Spinal cord (tissue), 10 donors: ENCODE results near the gene FOXP1. TPM values are rescaled to one million over a fixed set of nuclear protein-coding genes. Genes with fewer than 3 reads are reported as not detected.
A peak's percentile ranks its signal among the peaks of the same experiment; 100 is the strongest.

ENCODE experiments used
- DNase-seq, 6 donors: peaks; one replicate each; pipeline versions ENCODE4 v3.0.0 to v3.0.0-alpha.2; 2013 to 2015; ENCODE audit warnings: low spot score in 6 of 6, low read depth in 4 of 6
- H3K27ac ChIP-seq: one replicate; pipeline ENCODE4 v1.5.1; 2013; ENCODE audit warnings: low read depth, low read length, control low read depth
- H3K27me3 ChIP-seq: one replicate; pipeline ENCODE4 v1.6.1; 2013; ENCODE audit warnings: low read length; ENCODE audit not compliant: control insufficient read depth, insufficient read depth
- H3K36me3 ChIP-seq: one replicate; pipeline ENCODE4 v1.6.1; 2013; ENCODE audit warnings: low read length; ENCODE audit not compliant: control insufficient read depth, insufficient read depth
- H3K4me1 ChIP-seq: one replicate; pipeline ENCODE4 v1.6.1; 2013; ENCODE audit warnings: low read length; ENCODE audit not compliant: control insufficient read depth, insufficient read depth
- H3K4me3 ChIP-seq: one replicate; pipeline ENCODE4 v1.5.1; 2013; ENCODE audit warnings: low read depth, low read length, control low read depth
- H3K9me3 ChIP-seq: one replicate; pipeline ENCODE4 v1.6.1; 2013; ENCODE audit warnings: low read length; ENCODE audit not compliant: control insufficient read depth, insufficient read depth
- WGBS: methylation state at CpG from one replicate; pipeline ENCODE4 v1.1.5; 2013; ENCODE audit warnings: missing lambda C conversion rate; ENCODE audit not compliant: insufficient coverage; 5-methylcytosine and 5-hydroxymethylcytosine counted together
- polyA plus RNA-seq, 2 donors: library from polyadenylated mRNA; unstranded; fragments of 120-200 nt; gene quantifications; one replicate each; pipeline ENCODE4 v1.2.1, GENCODE V29; 2013; ENCODE audit not compliant: insufficient read length in 2 of 2
- total RNA-seq, 2 donors: library from RNA; depleted of rRNA in 1 of 2; stranded (reverse); fragments of 120-200 nt in 1 of 2; fragments of >200 nt in 1 of 2; gene quantifications; one replicate each; pipeline versions ENCODE4 v1.2.3 to v1.2.4, GENCODE V29; 2013 to 2014
- donor health status: healthy.

The FOXP1 gene
- total and polyA plus RNA-seq, 4 donors: 27.4 to 118 (median 66.1) TPM

DNA sequence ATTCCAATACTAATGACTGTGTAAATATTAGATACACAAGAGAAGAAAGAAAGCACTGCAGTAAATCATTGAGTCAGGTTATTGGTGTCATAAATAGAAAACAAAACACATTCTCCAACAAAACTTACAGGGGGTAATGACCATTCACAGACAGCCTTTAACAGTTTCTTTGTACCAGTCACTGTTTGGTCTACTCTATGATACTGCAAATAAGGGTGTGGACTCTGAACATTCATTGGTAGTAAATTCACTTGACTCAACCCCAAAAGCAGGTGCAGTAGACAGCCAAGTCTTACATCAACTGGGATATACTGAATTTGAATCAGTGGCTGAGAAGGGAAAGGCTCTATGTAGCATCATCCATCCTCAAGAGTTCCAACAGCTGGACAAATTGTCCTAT lies 463.5 kb downstream of the FOXP1 start:
- H3K27ac ChIP-seq: no peak overlapping the region
- DNase-seq: no peak
- no peaks in the 10 kb centered on the region for H3K4me1 ChIP-seq
- no peaks in the 10 kb centered on the region for H3K27me3 ChIP-seq
- no peaks in the 10 kb centered on the region for H3K36me3 ChIP-seq
- H3K9me3 ChIP-seq: no peaks in the 10 kb centered on the region
- H3K4me3 ChIP-seq: no peak overlapping the region

DNA sequence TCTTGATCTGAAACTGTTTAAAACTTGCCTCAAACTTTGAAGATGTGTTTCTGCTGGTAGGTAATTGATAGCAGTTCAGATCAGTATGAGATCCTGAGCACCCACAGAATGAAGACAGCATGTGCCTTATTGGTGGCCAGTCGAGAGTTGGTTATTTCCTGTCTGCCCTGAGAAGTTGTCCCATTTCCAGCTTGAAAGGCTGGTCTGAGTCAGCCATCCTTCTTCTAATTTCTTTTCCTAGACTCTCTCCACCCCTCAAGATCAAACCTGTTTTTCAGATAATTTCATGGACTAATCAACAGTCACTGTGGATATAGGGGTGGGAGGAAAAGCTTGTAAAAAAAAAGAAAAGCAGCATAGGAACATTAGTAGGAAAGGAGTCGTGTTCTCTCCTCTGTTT lies 464.4 kb downstream of the FOXP1 start:
- H3K4me3 ChIP-seq: no peak overlapping the region
- DNase-seq: no peak
- H3K4me1 ChIP-seq: no peaks in the 10 kb centered on the region
- no peaks in the 10 kb centered on the region for H3K36me3 ChIP-seq
- no CpG with 5 or more reads among the region's 2 CpGs for WGBS
- H3K27ac ChIP-seq: no peak overlapping the region
- H3K9me3 ChIP-seq: no peaks in the 10 kb centered on the region
- H3K27me3 ChIP-seq: no peaks in the 10 kb centered on the region

DNA sequence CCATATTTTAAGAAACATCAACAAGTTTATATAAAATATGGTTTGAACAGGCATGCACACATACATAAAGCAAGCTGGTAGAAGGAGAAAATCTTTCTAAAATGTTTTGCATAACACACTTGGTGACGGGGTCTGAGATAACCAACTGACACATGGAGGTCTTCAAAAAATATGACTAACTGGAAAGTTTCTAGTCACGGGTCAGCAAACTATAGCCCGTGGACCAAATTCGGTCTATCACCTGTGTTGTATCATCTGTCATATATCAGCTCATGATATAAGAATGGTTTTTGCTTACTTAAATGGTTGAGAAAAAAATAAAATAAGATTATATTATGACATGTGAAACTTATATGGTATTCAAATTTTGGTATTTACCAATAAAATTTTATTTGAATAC lies 465.1 kb downstream of the FOXP1 start:
- Histone ChIP-seq H3K27ac (no peak overlapping the region), H3K4me3 (no peak overlapping the region), H3K9me3 (no peaks in the 10 kb centered on the region), H3K4me1 (no peaks in the 10 kb centered on the region), H3K36me3 (no peaks in the 10 kb centered on the region), H3K27me3 (no peaks in the 10 kb centered on the region)
- 80% methylated on average over 1 of the region's 4 CpGs for WGBS
- DNase-seq: no peak

DNA sequence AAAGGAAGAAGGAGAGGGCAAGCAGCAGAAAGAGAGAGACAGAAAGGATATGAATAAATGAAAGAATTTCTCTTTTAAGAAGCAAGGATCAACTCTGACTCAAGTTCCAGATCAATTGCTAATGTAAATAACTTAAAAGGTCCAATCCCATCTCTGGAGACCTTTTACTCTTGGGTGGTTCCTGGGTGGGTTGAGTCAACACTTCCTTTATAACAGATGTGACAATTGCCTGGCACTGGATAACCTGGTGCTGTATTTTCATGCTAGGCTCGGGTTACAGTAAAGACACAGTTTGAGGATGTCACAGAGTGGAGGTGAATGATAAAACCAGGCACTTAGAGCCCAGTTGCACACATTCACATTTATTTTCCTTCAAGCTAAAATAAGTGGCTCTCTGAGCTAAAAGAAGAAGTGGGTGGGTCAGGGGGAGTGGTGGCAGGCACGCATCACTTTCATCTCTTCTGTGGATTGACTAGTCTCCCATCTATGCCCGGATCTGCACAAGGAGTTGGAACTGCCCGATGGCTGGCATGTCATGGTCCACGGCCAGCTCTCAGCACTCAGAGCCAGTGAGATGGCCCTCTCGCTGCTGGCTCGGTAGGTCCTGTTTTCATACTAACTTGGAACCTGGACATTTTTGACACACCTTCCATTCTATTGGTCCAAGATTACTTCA lies 465.8 kb downstream of the FOXP1 start:
- Histone ChIP-seq H3K27ac (no peak overlapping the region), H3K27me3 (no peaks in the 10 kb centered on the region), H3K9me3 (no peaks in the 10 kb centered on the region), H3K4me1 (no peaks in the 10 kb centered on the region), H3K4me3 (no peak overlapping the region), H3K36me3 (no peaks in the 10 kb centered on the region)
- 89% methylated on average over 5 of the region's 7 CpGs for WGBS
- no peak for DNase-seq

DNA sequence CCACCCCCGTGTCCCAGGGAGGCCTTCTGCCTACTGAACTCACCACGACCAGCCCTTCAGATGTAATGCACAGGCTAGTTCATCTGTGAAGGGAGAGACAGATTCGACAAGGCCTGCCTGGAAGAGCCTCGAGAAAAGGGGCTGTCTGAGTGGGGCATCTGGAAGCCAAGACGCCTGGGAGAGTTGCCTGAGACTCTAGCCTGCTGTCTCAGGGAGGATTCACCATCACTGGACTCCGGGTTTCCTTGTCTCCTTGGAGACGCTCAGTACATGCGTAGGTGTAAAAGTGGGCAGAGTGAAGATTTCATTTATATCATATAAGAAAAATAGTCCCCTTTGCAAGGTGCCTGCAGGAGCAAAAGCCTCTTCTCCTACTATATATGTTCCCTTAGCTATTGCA lies 468.9 kb downstream of the FOXP1 start:
- 77% methylated on average over 3 of the region's 8 CpGs for WGBS
- no peak overlapping the region for H3K4me3 ChIP-seq
- H3K36me3 ChIP-seq: no peaks in the 10 kb centered on the region
- H3K4me1 ChIP-seq: no peaks in the 10 kb centered on the region
- peak in 1 of 6 donors; percentile 49 for DNase-seq
- H3K9me3 ChIP-seq: no peaks in the 10 kb centered on the region
- no peaks in the 10 kb centered on the region for H3K27me3 ChIP-seq
- H3K27ac ChIP-seq: no peak overlapping the region

DNA sequence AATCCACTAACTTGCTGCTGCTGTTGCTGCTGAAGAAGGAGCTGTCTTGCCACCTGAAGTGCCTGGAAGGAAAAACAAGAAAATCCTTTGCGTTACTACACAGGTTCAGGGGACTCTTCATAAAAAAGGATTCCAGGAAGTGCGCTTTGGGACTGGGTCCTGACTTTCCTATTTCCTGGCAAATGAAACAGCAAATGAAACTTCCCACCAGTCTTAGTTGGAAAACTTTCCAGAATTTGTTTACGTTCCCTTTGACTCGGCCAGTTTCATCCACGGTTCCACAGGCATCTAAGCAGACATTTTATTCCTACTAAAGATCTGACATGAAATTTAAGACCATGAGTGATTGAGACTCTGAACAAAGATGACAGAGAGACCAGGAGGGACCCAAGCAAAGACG lies 471.0 kb downstream of the FOXP1 start:
- DNase-seq: no peak
- WGBS: 98% methylated on average over 5 of the region's 6 CpGs
- no peaks in the 10 kb centered on the region for H3K9me3 ChIP-seq
- H3K27me3 ChIP-seq: no peaks in the 10 kb centered on the region
- H3K27ac ChIP-seq: no peak overlapping the region
- H3K4me3 ChIP-seq: no peak overlapping the region
- no peaks in the 10 kb centered on the region for H3K4me1 ChIP-seq
- no peaks in the 10 kb centered on the region for H3K36me3 ChIP-seq

DNA sequence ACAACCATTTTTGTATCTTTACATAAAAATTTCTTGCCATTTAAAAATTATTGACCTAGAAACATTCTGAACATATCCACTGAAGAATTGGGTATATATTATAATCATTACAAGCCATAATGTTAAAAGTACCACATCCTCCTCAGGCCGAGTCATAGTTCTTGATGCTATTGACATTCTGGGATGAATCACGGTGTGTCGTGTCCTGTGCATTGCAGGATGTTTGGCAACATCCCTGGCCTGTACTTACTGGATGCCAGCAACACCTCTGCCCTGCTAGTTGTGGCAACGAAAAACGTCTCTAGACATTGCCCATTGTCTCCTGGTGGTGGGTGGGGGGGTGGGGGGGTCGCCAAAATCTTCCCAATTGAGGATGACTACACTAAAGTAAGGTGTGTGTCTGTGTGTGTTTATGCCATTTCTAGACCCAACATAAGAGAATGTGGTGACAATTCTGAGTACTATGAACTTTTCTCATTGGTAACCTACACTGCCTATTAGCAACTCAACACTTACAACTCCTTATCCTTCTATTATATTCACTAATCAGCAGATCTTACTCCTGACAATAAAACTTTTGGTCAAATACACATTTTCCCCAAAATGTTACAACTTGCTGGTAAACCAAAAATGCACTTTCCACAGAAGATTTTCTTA lies 471.6 kb downstream of the FOXP1 start:
- Histone ChIP-seq H3K9me3 (no peaks in the 10 kb centered on the region), H3K27me3 (no peaks in the 10 kb centered on the region), H3K4me1 (no peaks in the 10 kb centered on the region), H3K36me3 (no peaks in the 10 kb centered on the region), H3K4me3 (no peak overlapping the region), H3K27ac (no peak overlapping the region)
- no peak for DNase-seq
- WGBS: no CpG with 5 or more reads among the region's 6 CpGs

DNA sequence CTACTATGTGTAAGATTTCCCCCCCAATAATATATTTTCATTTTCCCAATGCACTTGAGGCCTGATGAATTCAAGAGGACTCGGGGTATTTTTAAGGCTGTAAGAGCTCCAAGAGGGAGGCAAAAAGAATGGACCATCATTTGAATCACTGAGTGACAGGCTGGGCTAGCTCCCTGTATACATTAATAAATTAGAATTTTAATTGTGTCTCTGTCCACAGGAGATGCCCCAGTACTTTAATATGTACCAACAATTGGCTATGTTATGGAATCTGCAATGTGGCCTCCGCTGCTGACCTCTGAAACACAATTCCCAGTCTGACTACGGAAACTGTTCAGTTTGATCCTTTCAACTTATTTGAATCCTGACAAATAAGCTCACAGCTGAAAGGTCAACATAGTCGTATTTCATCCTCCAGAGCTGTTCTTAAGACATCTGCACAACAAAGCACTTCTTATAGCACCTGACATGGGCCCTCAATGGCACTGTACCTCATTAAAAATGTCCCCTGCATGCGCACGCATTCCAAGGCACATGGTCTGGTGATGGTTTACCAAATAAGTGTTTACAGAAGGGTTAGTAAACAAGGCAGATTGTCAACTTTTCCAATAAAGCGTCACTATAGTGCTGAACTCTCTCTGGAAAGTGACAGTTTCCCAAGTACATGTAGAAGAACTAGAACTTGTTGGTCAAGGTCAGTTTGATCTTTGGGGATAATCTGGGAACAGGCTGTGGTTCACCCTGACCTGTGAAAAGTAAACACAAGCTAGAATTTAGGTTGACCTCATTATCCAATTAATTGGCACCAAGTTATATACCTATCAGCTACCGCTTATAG lies 472.9 kb downstream of the FOXP1 start:
- H3K4me3 ChIP-seq: no peak overlapping the region
- H3K27ac ChIP-seq: peak overlapping the region; percentile 7
- 67% methylated on average over 5 of the region's 8 CpGs for WGBS
- H3K27me3 ChIP-seq: no peaks in the 10 kb centered on the region
- no peaks in the 10 kb centered on the region for H3K36me3 ChIP-seq
- DNase-seq: peak in 1 of 6 donors; percentile 27
- H3K9me3 ChIP-seq: no peaks in the 10 kb centered on the region
- no peaks in the 10 kb centered on the region for H3K4me1 ChIP-seq

DNA sequence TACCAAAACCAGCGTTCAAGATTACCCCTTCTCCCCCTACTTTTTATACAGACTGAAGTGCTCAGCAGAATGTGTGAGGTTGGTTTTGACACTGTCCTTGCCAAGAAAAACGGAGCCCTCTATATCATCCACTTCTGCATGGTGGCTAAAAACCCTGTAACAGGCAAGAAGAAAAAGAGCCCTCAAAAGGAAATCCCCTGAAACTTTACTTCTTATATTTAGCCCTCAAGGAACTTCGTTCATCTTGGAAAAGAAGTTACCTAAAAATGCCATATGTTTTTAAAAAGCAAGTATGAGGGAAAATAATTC lies 473.6 kb downstream of the FOXP1 start:
- peak overlapping the region; percentile 1 for H3K27ac ChIP-seq
- WGBS: no CpG with 5 or more reads among the region's 3 CpGs
- no peaks in the 10 kb centered on the region for H3K9me3 ChIP-seq
- DNase-seq: peak in 1 of 6 donors; percentile 59
- no peaks in the 10 kb centered on the region for H3K4me1 ChIP-seq
- no peak overlapping the region for H3K4me3 ChIP-seq
- no peaks in the 10 kb centered on the region for H3K27me3 ChIP-seq
- H3K36me3 ChIP-seq: no peaks in the 10 kb centered on the region
